ENCODE results near the gene DLG2. TPM values are rescaled to one million over a fixed set of nuclear protein-coding genes. Genes with fewer than 3 reads are reported as not detected.

DLG2 gene
- total RNA-seq, 1 donor from 2014 or later: 7.2 TPM

DNA sequence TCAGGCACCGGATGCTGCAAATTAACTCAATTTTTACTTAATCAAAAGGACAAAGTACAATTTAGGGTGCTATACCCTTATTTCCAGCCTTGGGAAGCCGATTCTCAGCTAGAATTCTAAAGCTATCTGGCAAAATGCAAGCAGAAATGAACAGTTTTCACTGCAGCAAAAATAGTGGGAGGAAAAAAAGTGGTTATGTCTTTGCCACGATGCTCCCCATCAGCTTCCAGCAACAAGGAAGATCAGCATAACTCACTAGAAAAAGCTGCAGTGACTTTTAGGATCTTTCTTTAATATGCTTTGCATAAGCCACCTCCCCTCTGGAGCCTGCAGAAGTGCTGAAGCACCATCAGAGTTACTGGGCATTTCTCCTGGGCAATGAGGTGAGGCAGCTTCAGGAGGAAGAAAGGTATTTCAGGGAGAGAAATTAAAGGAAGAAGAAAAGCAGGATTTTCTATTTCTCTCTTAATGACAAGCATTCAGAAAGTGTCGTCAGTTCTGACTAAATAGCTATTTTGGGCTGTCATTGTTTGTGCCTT lies 702.9 kb downstream of the DLG2 start:
- Histone ChIP-seq H3K4me3 (no peak overlapping the region), H3K27me3 (ENCODE audit: low read depth) (no peaks in the 10 kb centered on the region), H3K4me1 (no peaks in the 10 kb centered on the region), H3K36me3 (no peaks in the 10 kb centered on the region), H3K9me3 (no peaks in the 10 kb centered on the region), H3K27ac (no peak overlapping the region)
- ATAC-seq: no peak
- intact Hi-C loops (cut with DNase I): no loop called here
- DNase-seq: no peak
- TF ChIP-seq, protein P1, sequence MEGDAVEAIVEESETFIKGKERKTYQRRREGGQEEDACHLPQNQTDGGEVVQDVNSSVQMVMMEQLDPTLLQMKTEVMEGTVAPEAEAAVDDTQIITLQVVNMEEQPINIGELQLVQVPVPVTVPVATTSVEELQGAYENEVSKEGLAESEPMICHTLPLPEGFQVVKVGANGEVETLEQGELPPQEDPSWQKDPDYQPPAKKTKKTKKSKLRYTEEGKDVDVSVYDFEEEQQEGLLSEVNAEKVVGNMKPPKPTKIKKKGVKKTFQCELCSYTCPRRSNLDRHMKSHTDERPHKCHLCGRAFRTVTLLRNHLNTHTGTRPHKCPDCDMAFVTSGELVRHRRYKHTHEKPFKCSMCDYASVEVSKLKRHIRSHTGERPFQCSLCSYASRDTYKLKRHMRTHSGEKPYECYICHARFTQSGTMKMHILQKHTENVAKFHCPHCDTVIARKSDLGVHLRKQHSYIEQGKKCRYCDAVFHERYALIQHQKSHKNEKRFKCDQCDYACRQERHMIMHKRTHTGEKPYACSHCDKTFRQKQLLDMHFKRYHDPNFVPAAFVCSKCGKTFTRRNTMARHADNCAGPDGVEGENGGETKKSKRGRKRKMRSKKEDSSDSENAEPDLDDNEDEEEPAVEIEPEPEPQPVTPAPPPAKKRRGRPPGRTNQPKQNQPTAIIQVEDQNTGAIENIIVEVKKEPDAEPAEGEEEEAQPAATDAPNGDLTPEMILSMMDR (IDR thresholded peaks at IDR 0.05): no peak

DNA sequence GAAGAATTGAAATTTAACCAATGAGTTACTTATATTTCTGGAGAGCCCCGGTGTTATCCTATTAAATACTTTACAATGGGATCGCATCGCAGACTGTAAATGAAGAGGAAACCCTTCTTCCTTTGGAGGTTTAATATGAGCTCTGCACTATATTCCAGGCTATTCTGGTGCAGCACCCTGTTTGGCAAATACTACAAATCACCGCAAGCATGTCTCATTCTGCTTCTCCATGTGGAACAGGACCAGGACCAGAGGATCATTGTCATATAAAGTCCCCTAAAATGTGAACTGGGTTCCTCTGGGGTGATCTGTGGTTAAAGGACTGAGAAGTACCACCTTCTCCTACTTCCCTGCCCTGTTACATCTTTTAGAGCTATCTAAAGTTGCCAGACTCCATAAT lies 703.7 kb downstream of the DLG2 start:
- DNase-seq (no peak), ATAC-seq (no peak)
- no peaks in the 10 kb centered on the region for H3K9me3 ChIP-seq
- intact Hi-C loops (cut with DNase I): no loop called here
- no peaks in the 10 kb centered on the region for H3K36me3 ChIP-seq
- TF ChIP-seq, protein P1 (IDR thresholded peaks at IDR 0.05): no peak
- no peak overlapping the region for H3K4me3 ChIP-seq
- no peak overlapping the region for H3K27ac ChIP-seq
- no peaks in the 10 kb centered on the region for H3K4me1 ChIP-seq
- no peaks in the 10 kb centered on the region for H3K27me3 ChIP-seq (ENCODE audit: low read depth)

DNA sequence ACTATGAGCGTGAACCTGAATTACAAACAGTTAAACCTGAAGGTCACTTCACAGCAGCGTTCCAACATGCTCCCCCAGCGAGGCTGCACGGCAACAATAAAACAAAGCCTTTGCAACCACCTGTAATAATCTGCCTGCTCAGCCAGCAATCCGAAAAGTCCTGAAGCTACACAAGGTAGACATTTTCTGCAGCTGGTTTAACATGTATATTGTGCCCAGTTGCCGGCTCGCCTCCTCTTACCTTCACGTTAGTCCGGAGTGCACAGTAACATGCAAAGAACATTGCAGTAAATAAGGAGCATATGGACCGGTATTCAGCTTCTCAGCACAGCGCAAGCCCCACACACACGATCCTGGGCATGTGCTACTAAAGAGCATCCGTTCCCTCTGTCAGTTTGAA lies 704.3 kb downstream of the DLG2 start:
- Histone ChIP-seq H3K4me3 (no peak overlapping the region), H3K27ac (no peak overlapping the region), H3K36me3 (no peaks in the 10 kb centered on the region), H3K9me3 (no peaks in the 10 kb centered on the region), H3K27me3 (ENCODE audit: low read depth) (no peaks in the 10 kb centered on the region), H3K4me1 (no peaks in the 10 kb centered on the region)
- DNase-seq (no peak), ATAC-seq (no peak)
- intact Hi-C loops (cut with DNase I): no loop called here
- TF ChIP-seq, protein P1 (IDR thresholded peaks at IDR 0.05): no peak

DNA sequence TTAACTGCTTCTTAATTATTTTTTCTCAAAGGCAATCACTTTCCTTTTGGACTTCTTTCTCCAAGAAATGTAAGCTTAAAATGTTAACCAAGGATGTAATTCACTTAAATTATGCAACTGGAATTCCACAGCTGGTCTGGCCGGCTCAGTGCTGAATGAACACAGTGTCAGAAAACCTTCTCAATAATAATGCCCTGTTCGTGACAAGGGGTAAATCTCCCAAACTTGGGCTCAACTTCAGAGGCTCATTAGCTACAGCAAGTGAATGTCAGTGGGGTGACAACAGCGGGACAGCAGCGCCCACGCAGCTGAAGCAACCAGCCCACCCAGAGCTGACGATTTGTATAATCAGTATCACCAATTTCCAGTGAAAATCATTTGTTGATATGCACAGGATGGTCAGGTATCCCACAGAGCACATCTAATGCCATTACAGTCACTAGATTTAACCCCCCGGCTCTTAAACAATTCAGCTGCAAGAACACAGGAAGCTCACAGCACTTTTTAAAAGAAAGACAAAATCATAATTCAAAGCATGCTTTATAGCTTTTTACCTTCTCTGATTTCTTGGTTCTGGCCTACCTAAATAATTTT lies 704.8 kb downstream of the DLG2 start:
- Histone ChIP-seq H3K9me3 (no peaks in the 10 kb centered on the region), H3K4me1 (no peaks in the 10 kb centered on the region), H3K36me3 (no peaks in the 10 kb centered on the region), H3K4me3 (no peak overlapping the region), H3K27ac (no peak overlapping the region), H3K27me3 (ENCODE audit: low read depth) (no peaks in the 10 kb centered on the region)
- TF ChIP-seq, protein P1 (IDR thresholded peaks at IDR 0.05): no peak
- DNase-seq: no peak
- ATAC-seq: no peak
- intact Hi-C loops (cut with DNase I): no loop called here

DNA sequence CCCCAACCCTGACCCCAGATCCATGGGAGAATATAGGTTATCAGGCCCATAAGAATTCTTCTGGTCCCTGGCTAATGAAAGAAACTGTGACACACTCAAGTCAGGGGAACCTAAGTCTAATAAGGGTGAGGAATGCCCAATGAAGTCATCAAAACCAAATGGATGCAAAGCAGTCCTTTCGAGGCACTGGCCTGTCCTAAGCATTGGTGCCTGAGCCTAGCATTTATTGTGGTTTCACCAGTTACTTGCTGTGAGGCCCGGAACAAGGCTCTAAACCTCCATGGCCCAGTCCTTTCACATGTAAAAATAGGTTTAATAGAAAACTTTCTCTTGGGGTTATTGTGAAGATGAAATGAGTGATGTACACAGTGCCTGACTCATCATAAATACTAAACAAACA lies 712.6 kb downstream of the DLG2 start:
- Histone ChIP-seq H3K36me3 (no peaks in the 10 kb centered on the region), H3K9me3 (no peaks in the 10 kb centered on the region), H3K27ac (no peak overlapping the region), H3K27me3 (ENCODE audit: low read depth) (no peaks in the 10 kb centered on the region), H3K4me3 (no peak overlapping the region), H3K4me1 (no peaks in the 10 kb centered on the region)
- DNase-seq (no peak), ATAC-seq (no peak)
- intact Hi-C loops (cut with DNase I): no loop called here
- TF ChIP-seq, protein P1 (IDR thresholded peaks at IDR 0.05): no peak
